Neural progenitor cell (in vitro differentiated cells): ENCODE results near the gene ERMARD. TPM values are rescaled to one million over a fixed set of nuclear protein-coding genes. Genes with fewer than 3 reads are reported as not detected.

Source experiments
- DNase-seq: peaks from one replicate; pipeline ENCODE4 v3.0.0-alpha.2; 2016; ENCODE audit warnings: low spot score
- H2AFZ ChIP-seq: fragments of 200-600 bp; sonication (generic); replicated peaks from 2 replicates; pipeline ENCODE4 v1.6.1; 2016; ENCODE audit warnings: antibody characterized with exemption
- H3F3A ChIP-seq: fragments of 200-600 bp; sonication (generic); 2 replicates; pipeline ENCODE4 v1.6.1; 2016; ENCODE audit warnings: antibody characterized with exemption, low read depth
- H3K27ac ChIP-seq: fragments of 200-600 bp; sonication (generic); 2 replicates; pipeline ENCODE4 v1.5.1; 2016; ENCODE audit warnings: mild to moderate bottlenecking
- H3K27me3 ChIP-seq: fragments of 200-600 bp; sonication (generic); 2 replicates; pipeline ENCODE4 v1.6.1; 2016; ENCODE audit warnings: mild to moderate bottlenecking, moderate library complexity
- H3K36me3 ChIP-seq: fragments of 200-600 bp; sonication (generic); 2 replicates; pipeline ENCODE4 v1.5.1; 2016
- H3K4me1 ChIP-seq: fragments of 200-600 bp; sonication (generic); 2 replicates; pipeline ENCODE4 v1.6.1; 2016; ENCODE audit warnings: mixed run types
- H3K4me2 ChIP-seq: fragments of 200-600 bp; sonication (generic); 2 replicates; pipeline ENCODE4 v1.6.1; 2016
- H3K4me3 ChIP-seq: fragments of 200-600 bp; sonication (generic); 2 replicates; pipeline ENCODE4 v1.5.1; 2016
- H3K79me2 ChIP-seq: fragments of 200-600 bp; sonication (generic); 2 replicates; pipeline ENCODE4 v1.6.1; 2016; ENCODE audit warnings: low read depth
- H3K9ac ChIP-seq: fragments of 200-600 bp; sonication (generic); 2 replicates; pipeline ENCODE4 v1.6.1; 2016
- H3K9me3 ChIP-seq: fragments of 200-600 bp; sonication (generic); 2 replicates; pipeline ENCODE4 v1.5.1; 2016; ENCODE audit warnings: low read depth
- H4K20me1 ChIP-seq: fragments of 200-600 bp; sonication (generic); 2 replicates; pipeline ENCODE4 v1.6.1; 2016; ENCODE audit warnings: low read depth
- H3K27ac Mint-ChIP-seq: 3 replicates; pipeline ENCODE4 v1.8.0; 2021; ENCODE audit warnings: mixed read lengths
- H3K27me3 Mint-ChIP-seq: 2 replicates; pipeline ENCODE4 v1.8.0; 2022; ENCODE audit warnings: low read depth, mild to moderate bottlenecking, inconsistent platforms, moderate library complexity, mixed read lengths; ENCODE audit not compliant: insufficient read depth
- H3K36me3 Mint-ChIP-seq: 3 replicates; pipeline ENCODE4 v1.8.0; 2021; ENCODE audit warnings: mixed read lengths
- H3K4me1 Mint-ChIP-seq: 3 replicates; pipeline ENCODE4 v1.8.0; 2021; ENCODE audit warnings: mixed read lengths
- H3K4me3 Mint-ChIP-seq: 3 replicates; pipeline ENCODE4 v1.8.0; 2021; ENCODE audit warnings: mild to moderate bottlenecking, moderate library complexity, mixed read lengths
- H3K9me3 Mint-ChIP-seq: 3 replicates; pipeline ENCODE4 v1.8.0; 2020; ENCODE audit warnings: mixed read lengths
- CTCF ChIP-seq: fragments of 200-600 bp; sonication (generic); IDR thresholded peaks from 2 replicates; pipeline ENCODE4 v1.5.1; 2017; ENCODE audit warnings: antibody characterized with exemption, mild to moderate bottlenecking
- EZH2 ChIP-seq: fragments of 200-600 bp; sonication (generic); IDR thresholded peaks from 2 replicates; pipeline ENCODE4 v1.6.1; 2017; ENCODE audit warnings: antibody characterized with exemption, mild to moderate bottlenecking, moderate library complexity
- EZH2phosphoT487 ChIP-seq: fragments of 200-600 bp; sonication (generic); IDR thresholded peaks from 2 replicates; pipeline ENCODE4 v1.6.1; 2017; ENCODE audit warnings: antibody characterized with exemption
- total RNA-seq: library from RNA; depleted of rRNA; stranded (reverse); fragments of >200 nt; gene quantifications from 2 replicates; pipeline ENCODE4 v1.2.3, GENCODE V29; 2015; ENCODE audit warnings: low replicate concordance

Gene ERMARD
- total RNA-seq, 1 donor from 2014 or later, result 31.4 TPM

DNA sequence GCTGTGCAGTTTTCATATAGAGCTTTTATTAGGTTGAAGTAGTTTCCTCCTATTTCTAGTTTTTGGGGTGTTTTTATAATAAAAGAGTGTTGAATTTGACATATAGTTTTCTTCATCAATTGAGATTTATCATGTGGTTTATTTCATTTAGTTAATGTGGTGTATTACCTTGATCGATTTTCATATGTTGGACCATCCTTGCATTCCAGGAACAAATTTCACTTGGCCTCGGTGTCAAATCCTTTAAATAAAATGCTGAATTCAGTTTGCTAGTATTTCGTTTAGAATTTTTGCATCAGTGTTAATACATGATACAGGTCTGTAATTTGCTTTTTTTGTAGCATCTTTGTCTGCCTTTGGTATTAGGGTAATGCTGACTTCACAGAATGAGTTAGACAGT lies 6.0 kb upstream of the ERMARD start:
- no peak overlapping the region for H2AFZ ChIP-seq
- no peak overlapping the region for H3K27ac Mint-ChIP-seq
- H3K4me3 Mint-ChIP-seq, result no peak overlapping the region
- H3K36me3 Mint-ChIP-seq, result peaks cover 13% of the 10 kb centered on the region
- H4K20me1 ChIP-seq, result no peaks in the 10 kb centered on the region
- H3K9me3 Mint-ChIP-seq, result peaks cover 11% of the 10 kb centered on the region
- TF ChIP-seq EZH2phosphoT487, result no peak
- no peak for TF ChIP-seq CTCF
- TF ChIP-seq EZH2, result no peak
- peaks cover 8% of the 10 kb centered on the region for H3K4me1 Mint-ChIP-seq
- H3K27me3 Mint-ChIP-seq, result peaks cover 2% of the 10 kb centered on the region
- peaks cover 11% of the 10 kb centered on the region for H3K79me2 ChIP-seq
- H3K4me3 ChIP-seq, result no peak overlapping the region
- no peaks in the 10 kb centered on the region for H3K9me3 ChIP-seq
- no peak overlapping the region for H3K27ac ChIP-seq
- no peak for DNase-seq
- peaks cover 7% of the 10 kb centered on the region for H3K4me1 ChIP-seq
- no peaks in the 10 kb centered on the region for H3K36me3 ChIP-seq
- H3K9ac ChIP-seq, result no peak overlapping the region
- H3K27me3 ChIP-seq, result peaks cover 6% of the 10 kb centered on the region
- peaks cover 4% of the 10 kb centered on the region for H3F3A ChIP-seq
- no peak overlapping the region for H3K4me2 ChIP-seq

DNA sequence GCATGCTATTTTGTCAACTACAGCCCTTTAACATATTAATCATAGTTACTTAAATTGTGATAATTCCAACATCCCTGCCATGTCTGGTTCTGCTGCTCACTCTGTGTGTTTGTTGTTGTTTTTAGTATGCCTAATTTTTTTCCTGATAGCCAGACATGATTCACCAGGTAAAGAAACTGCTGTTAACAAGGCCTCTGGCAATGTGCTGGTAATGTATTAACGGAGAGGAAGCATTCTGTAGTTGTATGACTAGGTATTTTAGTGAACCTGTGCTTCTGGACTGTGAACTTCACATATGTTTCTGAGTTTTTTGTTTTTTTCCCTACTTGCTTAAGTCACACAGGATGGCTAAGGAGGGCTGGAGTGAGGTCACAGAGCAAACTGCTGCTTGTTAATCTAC lies 4.9 kb upstream of the ERMARD start:
- H3K27ac Mint-ChIP-seq, result no peak overlapping the region
- peaks cover 13% of the 10 kb centered on the region for H3K36me3 Mint-ChIP-seq
- Histone ChIP-seq H3K9ac (no peak overlapping the region), H3K27ac (no peak overlapping the region), H3K36me3 (no peaks in the 10 kb centered on the region), H3K27me3 (peaks cover 6% of the 10 kb centered on the region), H3K9me3 (no peaks in the 10 kb centered on the region), H3F3A (peaks cover 9% of the 10 kb centered on the region), H3K4me2 (no peak overlapping the region), H3K4me3 (no peak overlapping the region), H4K20me1 (no peaks in the 10 kb centered on the region), H2AFZ (no peak overlapping the region), H3K4me1 (peaks cover 10% of the 10 kb centered on the region), H3K79me2 (peaks cover 20% of the 10 kb centered on the region)
- TF ChIP-seq EZH2 (no peak), EZH2phosphoT487 (no peak), CTCF (no peak)
- H3K27me3 Mint-ChIP-seq, result peaks cover 2% of the 10 kb centered on the region
- H3K4me1 Mint-ChIP-seq, result peaks cover 15% of the 10 kb centered on the region
- no peak for DNase-seq
- H3K9me3 Mint-ChIP-seq, result peaks cover 11% of the 10 kb centered on the region
- no peak overlapping the region for H3K4me3 Mint-ChIP-seq

DNA sequence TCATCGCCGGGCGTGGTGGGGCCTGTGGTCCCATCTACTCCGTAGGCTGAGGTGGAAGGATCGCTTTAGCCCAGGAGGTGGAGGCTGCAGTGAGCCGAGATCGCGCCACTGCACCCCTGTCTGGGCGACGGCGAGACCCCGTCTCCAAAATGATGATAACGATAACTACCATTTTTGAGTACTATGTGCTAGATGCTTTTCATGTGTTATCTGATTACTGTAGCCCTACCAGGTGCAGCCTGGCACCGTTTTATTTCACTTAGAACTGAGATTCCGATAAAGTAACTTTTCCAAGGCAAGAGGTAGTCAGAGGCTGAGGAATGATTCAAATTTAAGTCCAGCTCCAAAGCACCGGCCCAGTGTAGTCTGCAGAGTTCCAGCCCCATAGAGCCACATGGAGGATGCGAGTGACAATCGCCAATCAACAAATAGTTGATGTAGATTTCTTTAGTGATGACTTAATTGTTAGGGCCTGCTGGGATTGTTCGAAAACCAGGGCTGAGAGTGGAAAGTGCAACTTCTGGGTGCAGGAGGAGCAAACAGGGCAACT lies 727 bp downstream of the ERMARD start:
- Histone ChIP-seq H3K4me2 (peak overlapping the region; percentile 96), H3K4me1 (peaks cover 16% of the 10 kb centered on the region), H3K27me3 (no peaks in the 10 kb centered on the region), H4K20me1 (no peaks in the 10 kb centered on the region), H3K4me3 (peak overlapping the region; percentile 90), H2AFZ (peak overlapping the region; percentile 78), H3K9ac (peak overlapping the region; percentile 95), H3K27ac (peak overlapping the region; percentile 97), H3K36me3 (no peaks in the 10 kb centered on the region), H3K9me3 (no peaks in the 10 kb centered on the region), H3F3A (peaks cover 21% of the 10 kb centered on the region), H3K79me2 (peaks cover 38% of the 10 kb centered on the region)
- H3K9me3 Mint-ChIP-seq, result no peaks in the 10 kb centered on the region
- peaks cover 2% of the 10 kb centered on the region for H3K27me3 Mint-ChIP-seq
- peaks cover 43% of the 10 kb centered on the region for H3K4me1 Mint-ChIP-seq
- TF ChIP-seq EZH2phosphoT487, result no peak
- TF ChIP-seq CTCF, result no peak
- no peak for TF ChIP-seq EZH2
- peak; percentile 11 for DNase-seq
- H3K4me3 Mint-ChIP-seq, result peak overlapping the region; percentile 92
- H3K36me3 Mint-ChIP-seq, result peaks cover 12% of the 10 kb centered on the region
- H3K27ac Mint-ChIP-seq, result peak overlapping the region; percentile 86
